ENCODE data around the gene PCID2.

PCID2 gene

DNA sequence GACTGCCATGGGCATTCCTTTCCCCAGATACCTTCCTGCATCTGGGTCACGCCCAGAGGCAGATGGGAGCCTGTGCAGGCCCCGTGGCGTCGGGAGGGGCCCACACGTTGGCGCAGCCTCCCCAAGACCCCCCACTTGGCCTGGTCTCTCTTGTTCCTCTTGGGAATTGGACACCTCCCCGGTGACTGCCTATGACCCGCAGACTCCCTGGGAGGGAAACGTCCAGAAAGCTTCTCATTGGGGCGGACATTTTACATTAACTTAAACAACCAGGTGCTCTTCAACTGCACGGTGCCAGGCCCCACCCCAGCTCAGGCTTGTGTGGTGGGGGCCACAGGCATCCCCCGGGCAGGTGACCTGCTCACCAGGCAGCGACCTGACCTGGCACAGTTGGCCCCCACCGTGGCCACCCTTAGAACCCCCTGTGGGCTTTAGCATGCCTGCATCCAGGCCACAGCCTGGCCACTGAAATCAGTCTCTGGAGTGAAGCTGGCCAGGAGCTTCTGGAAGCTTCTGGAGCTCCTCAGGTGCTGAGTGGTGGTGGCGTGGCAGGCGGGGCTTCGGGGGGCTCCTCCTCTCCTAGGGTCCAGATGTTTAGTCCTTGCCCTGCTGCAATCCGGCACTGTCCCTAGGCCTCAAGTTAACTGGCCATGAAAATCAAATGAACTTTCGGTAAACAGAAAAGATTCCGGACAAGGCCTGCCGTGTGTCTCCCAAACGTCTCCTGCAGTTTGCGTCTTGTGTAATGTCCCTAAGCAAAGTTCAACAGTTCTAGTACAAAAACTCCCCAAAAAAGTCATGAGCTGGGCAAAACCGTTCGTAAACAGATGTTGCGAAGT is 58.5 kb downstream of the PCID2 start:
- DNase-seq (ENCODE audit: low spot score), result no peak

- no peak for DNase-seq (ENCODE audit: low spot score)
These were observed 59.4 kb downstream of the PCID2 start for GRCh38 chr13:113148940-113149503.

DNA sequence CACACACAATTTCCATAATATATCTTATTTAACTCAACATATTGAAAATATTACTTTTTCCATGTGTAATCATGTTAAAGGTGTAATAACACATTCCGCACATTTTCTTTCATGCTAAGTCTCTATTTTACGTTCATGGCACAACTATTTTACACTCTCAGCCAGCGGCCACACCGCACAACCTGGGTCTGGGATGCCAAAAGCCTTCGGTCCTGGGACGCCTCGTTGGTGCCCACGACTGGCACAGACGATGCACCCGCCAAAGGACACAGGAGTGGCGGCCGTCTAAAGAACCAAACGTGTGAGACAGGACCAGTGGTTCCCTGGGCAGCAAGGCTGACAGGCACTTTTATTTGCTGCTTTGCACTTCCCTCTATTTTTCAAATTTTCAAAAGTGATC is 60.1 kb downstream of the PCID2 start:
- no peak for DNase-seq (ENCODE audit: low spot score)

GRCh38 chr13:113147206-113147605 is 61.3 kb downstream of the PCID2 start:
- DNase-seq (ENCODE audit: low spot score), result no peak

GRCh38 chr13:113146750-113147149 is 61.7 kb downstream of the PCID2 start:
- DNase-seq (ENCODE audit: low spot score), result no peak

DNA sequence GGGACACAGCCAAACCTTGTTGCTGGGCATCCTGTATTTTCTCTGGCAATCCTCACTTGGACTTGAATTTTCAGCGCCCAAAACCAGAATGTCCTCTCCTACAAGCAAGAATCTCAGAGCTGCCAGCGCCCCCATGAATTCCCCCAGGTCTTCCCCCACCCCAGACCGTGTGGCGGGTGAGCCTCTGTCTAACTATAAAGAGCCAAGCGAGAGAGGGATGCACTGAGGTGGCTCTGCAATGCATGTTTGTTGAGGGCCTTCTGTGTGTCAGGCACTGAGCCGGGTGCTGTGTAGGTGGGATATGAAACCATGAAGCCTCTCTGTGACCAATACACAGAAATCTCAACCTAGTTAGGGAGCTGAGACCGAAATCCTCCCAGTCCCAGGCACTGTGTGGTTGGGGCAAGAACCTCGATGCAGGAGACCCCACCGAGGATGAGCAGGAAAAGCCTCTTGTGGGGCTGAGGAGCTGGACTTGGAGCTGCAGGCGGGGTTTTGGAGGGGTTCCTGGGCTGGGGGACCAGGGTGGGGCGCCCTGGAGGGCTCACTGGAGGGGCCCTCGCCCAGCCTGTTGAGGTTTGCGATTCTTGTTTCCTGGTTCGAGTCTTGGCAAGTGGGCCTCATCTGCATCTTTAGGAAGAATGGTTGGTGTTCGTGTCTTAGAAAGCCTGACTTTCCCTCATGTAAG is 62.4 kb downstream of the PCID2 start:
- no peak for DNase-seq (ENCODE audit: low spot score)

DNA sequence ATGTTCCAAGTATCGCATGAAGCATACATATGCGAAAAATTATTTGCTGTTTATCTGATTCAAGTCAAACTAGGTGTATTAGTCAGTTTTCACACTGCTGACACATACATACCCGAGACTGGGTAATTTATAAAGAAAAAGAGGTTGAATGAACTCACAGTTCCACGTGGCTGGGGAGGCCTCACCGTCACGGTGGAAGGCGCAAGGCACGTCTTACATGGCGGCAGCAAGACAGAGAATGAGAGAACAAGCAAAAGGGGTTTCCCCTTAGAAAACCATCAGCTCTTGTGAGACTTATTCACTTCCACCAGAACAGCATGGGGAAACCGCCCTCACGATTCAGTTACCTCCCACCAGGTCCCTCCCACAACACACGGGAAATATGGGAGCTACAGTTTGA is 63.0 kb downstream of the PCID2 start:
- DNase-seq (ENCODE audit: low spot score), result no peak

- DNase-seq (ENCODE audit: low spot score), result no peak
These were observed 64.2 kb downstream of the PCID2 start for GRCh38 chr13:113144255-113144629.

GRCh38 chr13:113143466-113144254 is 64.8 kb downstream of the PCID2 start:
- DNase-seq (ENCODE audit: low spot score), result no peak

DNA sequence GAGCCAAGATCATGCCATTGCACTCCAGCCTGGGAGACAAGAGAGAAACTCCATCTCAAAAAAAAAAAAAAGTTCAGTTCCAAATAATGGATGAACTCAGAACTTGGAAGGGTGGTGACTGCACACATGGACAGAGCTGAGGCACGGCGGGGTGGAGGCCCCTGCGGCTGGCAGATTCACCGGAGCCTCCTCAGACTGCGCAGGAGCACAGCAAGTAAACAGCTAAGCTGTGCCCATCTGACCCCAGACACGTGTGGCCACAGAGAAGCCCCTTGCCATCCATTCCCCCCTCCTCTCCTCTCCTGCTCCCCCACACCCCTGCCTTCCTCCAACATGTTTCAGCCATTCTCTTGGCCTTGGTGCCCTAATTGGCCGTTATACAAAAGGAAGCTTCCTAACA is 65.6 kb downstream of the PCID2 start:
- DNase-seq (ENCODE audit: low spot score), result no peak

DNA sequence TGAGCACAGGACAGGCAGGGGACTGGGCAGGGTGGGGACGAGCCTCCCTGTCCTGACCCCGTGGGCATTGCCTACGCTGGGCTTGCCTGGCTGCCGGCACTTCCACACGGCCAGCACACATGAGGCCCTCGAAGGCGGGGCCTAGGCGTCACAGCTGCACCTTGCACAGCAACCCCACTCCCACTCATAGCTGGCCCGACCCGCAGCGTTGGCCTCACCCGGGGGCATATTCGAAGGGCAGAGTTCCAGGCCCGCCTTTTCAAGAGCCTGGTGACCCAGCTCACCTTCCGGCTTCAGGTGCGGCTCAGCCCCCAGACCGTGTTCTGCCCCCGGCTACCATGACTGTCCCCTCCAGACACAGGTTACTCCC is 66.9 kb downstream of the PCID2 start:
- no peak for DNase-seq (ENCODE audit: low spot score)

GRCh38 chr13:113140677-113141600 is 67.5 kb downstream of the PCID2 start:
- DNase-seq (ENCODE audit: low spot score), result no peak

DNA sequence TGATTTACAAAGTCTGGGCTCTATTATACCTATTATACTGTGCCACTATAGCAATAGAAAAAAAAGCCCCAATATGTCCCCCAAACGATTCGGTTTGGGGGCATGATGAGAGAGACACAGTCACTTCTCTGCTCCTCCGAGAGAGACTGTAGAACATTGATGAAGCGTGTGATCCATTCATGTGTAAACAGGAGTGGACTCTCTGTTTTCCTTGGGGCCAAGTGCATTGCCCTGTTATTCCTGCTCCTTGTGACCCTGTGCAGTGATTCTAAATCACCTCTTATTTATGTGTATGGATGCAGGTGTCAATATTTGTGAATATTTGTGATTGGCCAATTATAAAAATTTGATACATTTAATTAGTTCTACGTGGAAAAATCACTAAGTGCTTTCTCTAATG is 68.9 kb downstream of the PCID2 start:
- no peak for DNase-seq (ENCODE audit: low spot score)

DNA sequence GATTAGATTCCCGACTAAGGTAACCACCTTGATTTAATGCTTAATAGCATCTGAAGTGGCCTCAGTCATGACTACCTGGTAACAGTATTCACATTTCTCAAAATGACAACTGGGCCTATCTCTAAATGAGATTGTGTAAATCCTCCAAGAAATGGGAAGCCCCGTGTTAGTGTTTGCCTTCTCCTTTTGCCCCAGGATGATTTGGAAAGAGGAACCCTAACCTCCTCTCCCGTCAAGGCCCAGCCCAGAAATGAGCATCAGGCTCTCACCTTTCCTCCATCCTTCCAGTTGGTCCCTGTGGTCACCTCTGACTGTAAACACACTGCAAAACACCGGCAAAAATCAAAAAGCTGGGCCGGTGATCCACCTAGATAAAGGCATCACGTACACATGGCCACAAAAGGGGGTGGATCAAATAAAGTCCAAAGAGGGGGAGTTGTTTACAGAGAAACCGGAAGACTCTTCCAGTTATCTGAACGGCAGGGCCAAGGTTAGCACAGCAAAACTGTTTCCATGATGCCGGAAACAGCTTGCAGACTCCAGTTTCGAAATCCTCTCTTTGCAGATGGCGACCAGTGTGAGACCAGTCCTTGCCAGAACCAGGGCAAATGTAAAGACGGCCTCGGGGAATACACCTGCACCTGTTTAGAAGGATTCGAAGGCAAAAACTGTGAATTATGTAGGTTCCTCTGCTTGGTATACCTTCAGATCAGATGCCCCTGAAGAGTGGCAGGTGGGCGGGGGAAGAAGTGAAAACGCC is 69.5 kb downstream of the PCID2 start:
- DNase-seq (ENCODE audit: low spot score), result no peak

GRCh38 chr13:113137691-113138298 is 70.7 kb downstream of the PCID2 start:
- no peak for DNase-seq (ENCODE audit: low spot score)

DNA sequence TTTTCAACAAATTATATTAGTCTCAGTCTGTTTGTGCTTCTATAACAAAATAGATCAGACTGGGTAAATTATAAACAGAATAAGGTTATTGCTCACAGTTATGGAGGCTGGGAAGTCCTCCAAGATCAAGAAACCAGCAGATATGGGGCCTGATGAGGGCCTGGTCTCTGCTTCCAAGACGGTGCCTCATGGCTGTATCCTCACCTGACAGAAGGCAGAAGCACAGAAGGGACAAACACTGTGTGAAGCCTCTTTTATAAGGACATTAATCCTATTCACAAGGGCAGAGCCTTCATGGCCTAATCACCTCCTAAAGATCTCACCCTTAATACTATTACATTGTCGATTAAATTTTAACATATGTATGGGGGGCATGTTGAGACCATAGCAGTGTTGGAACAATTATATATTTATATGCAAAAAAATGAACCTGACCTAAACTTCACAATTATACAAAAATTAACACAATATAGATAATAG is 73.1 kb downstream of the PCID2 start:
- DNase-seq (ENCODE audit: low spot score), result no peak

DNA sequence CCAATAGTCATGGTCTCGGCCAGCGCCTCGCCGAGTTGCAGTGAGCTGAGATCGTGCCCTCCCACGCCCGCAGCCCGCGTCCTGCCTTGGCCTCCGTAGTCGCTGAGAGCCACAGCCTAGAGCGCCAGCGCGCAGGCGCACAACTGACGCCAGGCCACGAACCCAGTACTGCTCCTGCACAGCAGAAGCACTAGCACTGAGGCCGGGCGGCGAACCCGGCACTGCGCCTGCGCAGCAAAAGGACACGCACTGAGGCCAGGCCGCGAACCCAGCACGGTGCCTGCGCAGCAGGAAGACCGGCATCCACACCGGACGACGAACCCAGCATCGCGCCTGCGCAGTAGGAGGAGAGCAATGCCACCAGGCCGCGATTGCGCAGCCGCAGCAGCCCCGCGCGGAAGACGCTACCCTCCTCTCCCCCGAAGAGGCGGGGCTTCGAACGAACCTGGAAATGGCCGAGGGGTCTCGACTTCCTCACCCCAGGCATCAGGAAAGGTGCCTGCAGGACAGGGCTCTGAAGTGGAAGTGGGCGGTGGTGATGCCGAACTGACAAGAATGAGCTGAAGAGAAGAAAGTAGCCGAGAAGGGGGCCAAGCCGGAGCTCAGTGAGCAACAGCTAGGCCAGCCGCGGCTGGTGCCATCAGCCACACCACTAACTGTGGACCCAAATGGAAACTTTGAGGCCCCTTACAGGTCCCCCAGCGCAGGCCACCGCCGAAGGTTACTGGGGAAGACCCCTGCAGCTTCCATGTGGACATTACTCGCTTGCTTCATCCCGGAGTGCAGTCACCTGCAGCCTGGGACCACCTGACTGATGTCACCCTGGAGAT is 78.3 kb downstream of the PCID2 start:
- no peak for DNase-seq (ENCODE audit: low spot score)

DNA sequence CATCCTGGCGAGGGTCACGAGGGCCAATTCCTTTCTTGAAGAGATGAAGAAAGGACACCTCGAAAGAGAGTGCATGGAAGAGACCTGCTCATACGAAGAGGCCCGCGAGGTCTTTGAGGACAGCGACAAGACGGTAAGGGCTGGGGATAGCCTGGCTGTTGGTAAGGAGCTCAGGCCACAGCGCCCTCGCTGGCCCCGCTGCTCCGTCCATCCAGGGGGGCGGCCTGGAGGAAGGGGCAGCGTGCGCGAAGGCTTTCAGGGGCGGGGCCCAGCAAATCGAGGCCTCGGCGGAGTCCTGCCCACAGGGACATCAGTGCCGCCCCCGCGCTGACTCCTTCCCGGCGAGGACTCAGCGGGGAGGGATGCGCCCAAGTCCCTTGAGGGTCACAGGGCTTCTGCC is 79.0 kb downstream of the PCID2 start:
- DNase-seq (ENCODE audit: low spot score), result no peak
